CD4-positive, alpha-beta T cell treated with Interferon alpha-2 for 1 hour (primary cell): ENCODE results near the gene CUX1.
"Not testable (repeated sequence)": the region's sequence is repeated elsewhere in the genome, so short reads cannot be mapped to it uniquely, and the experiment has no call there.

ENCODE experiments used
- DNase-seq, 2 donors: peaks; one replicate each; pipeline ENCODE4 v3.0.0-alpha.2; 2020 to 2022

The CUX1 gene

GRCh38 chr7:102024005-102024768 lies 206.8 kb downstream of the CUX1 start:
- no peak for DNase-seq

- no peak for DNase-seq
Measured at GRCh38 chr7:102024769-102025391, 207.5 kb downstream of the CUX1 start.

- not testable (repeated sequence) for DNase-seq
Measured at GRCh38 chr7:102025777-102026176, 208.4 kb downstream of the CUX1 start.

DNA sequence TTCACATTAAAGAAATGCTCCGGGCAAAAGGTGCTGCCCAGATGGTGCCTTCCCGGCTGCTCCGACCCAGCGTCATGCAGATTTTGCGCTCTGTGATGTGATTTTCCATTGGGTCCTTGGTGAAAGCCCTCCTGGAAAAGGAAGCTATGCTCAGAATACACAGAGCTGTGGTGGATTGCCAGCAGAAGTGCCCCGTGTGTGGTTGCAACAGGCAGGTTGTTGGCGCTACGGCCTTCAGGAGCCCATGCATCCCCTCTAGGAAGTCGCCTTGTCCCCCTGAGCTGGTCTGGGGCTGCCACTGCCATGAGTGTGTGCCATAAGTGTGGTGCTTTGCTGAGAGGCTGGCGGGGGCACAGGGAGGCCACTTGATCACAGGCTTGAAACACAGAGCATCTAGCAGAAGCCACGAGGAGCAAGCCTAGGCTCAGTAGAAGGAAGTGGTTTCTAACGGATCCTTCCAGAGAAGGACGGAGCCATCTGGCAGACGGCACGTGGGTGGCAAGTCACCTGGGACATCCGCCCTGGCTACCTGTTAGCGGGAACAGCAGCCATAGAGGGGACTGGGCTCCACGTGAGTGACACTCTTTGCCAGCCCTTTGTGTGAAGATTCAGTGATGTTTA lies 210.9 kb downstream of the CUX1 start:
- no peak for DNase-seq

DNA sequence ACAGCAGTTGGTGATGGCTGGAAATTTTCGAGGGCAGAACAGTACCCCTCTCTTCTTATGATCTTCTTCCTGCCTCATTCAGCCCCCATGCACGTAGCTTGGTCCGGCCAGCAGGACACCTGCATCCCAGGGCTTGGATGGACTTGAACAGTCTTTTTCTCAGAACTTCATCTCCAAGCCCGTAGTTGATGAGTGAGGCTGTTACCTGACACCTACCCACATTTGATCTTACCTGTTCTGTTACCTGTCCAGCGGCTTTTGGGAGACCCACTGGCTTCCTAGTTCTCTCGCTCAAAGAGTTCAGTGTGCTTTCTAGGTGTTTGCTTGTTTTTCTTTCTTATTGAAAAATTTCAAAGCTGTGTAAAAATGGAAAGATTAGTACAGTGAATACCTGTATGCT lies 212.2 kb downstream of the CUX1 start:
- no peak for DNase-seq

- DNase-seq = no peak
Measured at GRCh38 chr7:102030696-102031095, 213.3 kb downstream of the CUX1 start.

DNA sequence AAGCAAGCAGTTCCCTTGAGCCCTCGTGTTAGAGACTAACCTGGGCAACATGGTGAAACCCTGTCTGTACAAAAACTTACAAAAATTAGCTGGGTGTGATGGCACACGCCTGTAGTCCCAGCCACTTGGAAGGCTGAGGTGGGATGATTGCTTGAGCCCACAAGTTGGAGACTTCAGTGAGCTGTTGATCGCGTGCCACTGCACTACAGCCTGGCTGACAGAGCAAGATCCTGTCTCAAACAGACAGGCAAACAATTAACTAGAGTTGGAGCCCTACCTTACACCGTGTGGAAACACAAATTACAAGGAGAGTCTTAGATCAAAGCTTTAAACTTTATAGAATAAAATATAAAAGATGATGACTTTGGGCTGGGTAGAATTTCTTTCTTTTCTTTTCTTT lies 219.5 kb downstream of the CUX1 start:
- no peak for DNase-seq

DNA sequence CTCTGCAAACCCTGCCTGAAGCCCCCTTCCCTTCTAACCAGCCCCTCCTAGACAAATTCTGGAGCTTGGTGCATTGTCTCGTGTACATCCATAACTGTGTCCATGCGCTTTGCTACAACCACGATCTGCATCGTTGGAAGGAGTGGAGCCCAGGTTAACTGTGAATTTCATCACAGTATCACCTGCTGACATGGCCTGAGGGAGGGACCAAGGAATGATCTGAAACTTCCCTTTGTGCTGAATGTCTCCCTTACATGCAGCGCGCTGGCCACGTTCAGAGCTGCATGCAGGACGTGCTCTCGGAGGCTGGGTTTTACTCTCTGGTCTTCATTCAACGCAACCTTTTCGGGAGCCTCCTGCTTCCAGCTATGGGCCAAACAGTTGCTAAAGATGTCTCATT lies 222.3 kb downstream of the CUX1 start:
- no peak for DNase-seq

- no peak for DNase-seq
Measured at GRCh38 chr7:102040569-102040968, 223.1 kb downstream of the CUX1 start.

DNA sequence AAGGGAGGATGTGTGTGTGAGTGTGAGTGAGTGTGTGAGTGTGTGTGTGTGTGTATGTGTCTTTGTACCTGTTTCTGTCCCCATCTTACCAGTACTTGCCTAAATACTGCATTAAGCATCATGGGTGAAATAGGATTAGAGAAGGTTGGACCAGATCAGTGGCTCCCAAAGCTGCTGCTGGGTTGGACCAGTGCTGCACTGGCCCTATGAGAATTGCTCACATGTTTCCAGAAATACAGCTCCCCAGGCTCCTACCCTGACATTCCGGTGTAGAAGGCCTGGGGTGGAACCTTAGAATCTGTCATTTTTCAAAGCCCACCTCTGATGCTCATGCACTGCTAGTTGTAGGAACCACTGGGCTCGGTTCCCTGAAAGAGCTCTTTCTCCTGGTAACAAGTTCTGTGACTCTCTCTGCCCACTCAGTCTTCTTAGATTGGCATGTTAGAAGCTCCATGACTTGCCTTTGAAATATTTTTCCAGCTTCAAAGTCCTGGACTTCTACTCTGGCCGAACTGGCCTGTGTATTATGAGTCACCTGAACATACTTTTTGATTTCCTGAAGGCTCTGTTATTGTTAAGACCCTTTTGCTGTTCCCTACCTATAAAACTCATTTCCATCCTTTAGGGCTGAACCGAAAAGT lies 224.7 kb downstream of the CUX1 start:
- no peak for DNase-seq

DNA sequence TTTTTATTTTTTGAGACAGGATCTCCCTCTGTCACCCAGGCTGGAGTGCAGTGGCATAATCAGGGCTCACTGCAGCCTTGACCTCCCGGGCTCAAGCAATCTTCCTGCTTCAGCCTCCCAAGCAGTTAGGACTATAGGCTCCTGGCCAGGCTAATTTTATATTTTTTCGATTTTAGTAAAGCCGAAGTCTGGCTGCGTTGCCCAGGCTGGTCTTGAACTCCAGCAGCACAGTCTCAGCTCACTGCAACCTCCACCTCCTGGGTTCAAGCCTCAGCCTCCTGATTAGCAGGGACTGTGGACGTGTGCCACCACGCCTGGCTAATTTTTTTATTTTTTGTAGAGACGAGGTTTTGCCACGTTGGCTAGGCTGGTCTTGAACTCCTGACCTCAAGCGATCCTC lies 225.4 kb downstream of the CUX1 start:
- DNase-seq = not testable (repeated sequence)

- no peak for DNase-seq
Measured at GRCh38 chr7:102044641-102044983, 227.2 kb downstream of the CUX1 start.

DNA sequence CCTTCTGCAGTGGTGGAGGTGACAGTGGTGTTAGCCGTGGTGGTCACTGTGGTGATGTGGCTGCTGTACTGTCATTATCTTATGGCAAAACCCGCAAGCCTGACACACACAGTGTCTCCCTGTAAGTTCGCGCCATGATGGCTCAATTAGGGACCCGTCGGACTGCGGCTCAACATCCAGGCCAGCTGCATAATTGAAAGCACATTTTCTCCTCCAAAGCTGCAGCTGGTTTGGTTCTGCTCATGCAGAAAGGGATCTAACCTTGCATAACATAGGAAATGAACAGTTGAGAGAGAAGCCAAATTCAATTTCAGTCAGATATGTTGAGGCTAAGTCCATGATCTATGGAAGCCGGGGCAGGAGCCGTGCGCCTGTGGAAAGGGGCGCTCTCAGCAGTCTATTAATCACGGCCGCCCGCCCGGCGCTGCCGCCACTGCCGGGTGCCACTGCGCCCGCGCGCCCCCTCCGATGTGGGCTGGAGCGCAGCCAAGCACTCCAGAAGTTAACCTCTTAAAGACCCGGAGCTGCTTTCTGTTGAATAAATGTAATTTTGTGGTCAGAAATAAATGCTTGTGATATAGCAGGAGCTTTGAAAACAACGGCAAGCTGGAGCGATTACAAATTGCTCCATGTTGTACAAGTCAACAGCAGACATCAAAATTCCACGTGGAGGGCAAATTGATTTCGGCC lies 227.7 kb downstream of the CUX1 start:
- no peak for DNase-seq

GRCh38 chr7:102045681-102046372 lies 228.4 kb downstream of the CUX1 start:
- peak in 1 of 2 donors; percentile 46 for DNase-seq

DNA sequence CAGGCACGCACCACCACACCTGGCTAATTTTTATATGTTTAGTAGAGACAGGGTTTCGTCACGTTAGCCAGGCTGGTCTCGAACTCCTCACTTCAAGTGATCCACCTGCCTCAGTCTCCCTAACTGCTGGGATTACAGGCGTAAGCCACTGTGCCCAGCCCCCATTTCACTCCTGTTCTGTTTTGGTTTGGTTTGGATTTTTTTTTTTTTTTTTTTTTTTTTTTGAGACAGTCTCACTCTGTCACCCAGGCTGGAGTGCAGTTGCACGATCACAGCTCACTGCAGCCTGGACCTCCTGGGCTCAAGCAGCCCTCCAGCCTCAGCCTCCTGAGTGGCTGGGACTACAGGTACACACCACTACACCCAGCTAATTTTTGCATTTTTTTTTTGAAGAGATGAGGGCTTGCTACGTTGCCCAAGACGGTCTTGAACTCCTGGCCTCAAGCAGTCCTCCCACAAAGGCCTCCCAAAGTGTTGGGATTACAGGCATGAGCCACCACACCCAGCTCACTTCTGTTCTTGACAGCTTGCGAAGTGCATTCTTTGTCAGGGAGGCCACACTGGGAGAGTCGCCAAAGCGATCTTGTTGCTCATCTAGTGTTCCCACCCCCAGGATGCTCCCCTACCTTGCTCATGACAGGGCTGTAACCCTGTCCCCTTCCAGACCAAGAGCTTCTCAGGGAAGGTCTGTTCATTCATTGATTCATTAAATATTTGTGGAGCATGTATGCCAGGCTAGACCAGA lies 229.1 kb downstream of the CUX1 start:
- no peak for DNase-seq

GRCh38 chr7:102047167-102047566 lies 229.7 kb downstream of the CUX1 start:
- DNase-seq = no peak

DNA sequence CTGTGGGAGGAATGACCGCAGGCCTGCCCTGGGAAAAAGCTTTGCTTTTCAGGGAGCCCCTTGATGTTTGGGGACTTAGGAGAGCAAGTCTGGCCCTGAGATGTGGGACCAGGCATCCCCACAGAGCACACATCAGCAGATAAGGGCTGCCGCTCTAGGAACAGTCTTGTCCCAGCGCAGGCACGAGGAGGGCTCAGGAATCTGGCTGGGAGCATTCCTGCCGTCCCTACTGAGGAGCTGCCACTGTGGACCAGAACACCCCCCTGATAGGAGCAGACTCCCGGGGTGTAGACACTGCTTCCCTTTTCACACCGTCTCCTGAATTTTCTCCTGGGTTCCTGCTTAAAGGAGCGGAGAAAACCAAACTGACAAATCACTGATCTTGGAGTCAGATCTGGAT lies 232.3 kb downstream of the CUX1 start:
- no peak for DNase-seq

- DNase-seq = no peak
Measured at GRCh38 chr7:102050864-102051460, 233.5 kb downstream of the CUX1 start.

DNA sequence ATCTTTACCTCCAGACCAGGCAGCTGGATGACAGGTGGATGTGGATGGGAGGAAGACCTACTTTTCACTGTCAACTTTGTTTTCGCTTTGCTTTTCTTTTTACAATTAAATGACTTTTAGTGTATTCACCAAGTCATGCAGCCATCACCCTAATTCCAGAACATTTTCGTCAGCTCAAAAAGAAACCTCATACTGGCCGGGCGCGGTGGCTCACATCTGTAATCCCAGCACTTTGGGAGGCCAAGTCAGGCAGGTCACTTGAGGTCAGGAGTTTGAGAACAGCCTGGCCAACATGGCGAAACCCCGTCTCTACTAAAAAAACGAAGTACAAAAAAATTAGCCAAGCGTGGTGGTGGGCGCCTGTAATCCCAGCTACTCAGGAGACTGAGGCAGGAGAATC lies 234.3 kb downstream of the CUX1 start:
- not testable (repeated sequence) for DNase-seq

DNA sequence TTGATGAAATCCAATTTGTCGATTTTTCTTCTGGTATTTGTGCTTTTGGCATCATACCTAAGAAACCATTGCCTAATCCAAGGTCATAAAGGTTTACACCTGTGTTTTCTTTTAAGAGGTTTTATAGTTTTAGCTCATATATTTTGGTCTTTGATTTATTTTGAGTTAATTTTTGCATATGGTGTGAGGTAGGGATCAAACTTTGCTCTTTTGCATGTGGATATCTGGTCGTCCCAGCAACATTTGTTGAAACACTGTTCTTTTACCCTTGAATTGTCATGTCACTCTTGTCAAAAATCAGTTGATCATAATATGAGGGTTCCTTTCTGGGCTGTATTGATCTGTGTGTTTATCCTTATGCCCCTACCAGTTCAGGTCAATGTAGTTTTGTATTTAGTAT lies 236.7 kb downstream of the CUX1 start:
- no peak for DNase-seq

DNA sequence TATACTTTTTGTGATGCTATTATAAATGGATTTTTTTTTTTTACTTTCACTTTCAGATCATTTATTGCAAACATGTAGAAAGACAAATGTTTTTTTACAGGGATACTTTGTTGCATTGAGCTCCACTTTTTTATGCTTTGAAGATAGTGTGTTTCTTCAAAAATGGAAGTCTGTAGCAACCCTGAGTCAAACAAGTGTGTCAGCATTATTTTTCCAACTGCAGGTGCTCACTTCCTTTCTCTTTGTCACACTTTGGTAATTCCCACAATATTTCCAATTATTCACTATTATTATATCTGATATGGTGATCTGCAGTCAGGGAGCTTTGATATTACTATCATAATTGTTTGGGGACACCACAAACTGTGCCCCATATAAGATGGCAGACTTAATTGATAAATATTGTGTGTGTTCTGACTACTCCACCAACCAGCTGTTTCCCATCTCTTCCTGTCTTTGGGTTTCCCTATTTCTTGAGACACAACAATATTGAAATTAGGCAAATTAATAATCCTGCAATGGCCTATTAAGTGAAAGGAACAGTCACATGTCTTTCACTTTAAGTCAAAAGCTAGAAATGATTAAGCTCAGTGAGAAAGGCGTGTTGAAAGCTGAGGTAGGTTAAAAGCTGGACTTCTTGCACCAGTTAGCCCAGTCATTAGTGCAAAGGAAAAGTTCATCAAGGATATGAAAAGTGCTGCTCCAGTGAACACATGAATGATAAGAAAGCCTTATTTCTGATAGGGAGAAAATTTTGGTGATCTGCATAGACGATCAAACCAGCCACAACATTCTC lies 238.0 kb downstream of the CUX1 start:
- DNase-seq = no peak
